Dedifferentiated amniotic fluid mesenchymal stem cell (primary cell): ENCODE measurements around the gene SIAH3.
"Not testable (repeated sequence)": the region's sequence is repeated elsewhere in the genome, so short reads cannot be mapped to it uniquely, and the experiment has no call there.

ENCODE experiments used
- DNase-seq: peaks from one replicate; pipeline ENCODE4 v3.0.0-alpha.2; 2016; ENCODE audit errors: extremely low spot score

Gene SIAH3

DNA sequence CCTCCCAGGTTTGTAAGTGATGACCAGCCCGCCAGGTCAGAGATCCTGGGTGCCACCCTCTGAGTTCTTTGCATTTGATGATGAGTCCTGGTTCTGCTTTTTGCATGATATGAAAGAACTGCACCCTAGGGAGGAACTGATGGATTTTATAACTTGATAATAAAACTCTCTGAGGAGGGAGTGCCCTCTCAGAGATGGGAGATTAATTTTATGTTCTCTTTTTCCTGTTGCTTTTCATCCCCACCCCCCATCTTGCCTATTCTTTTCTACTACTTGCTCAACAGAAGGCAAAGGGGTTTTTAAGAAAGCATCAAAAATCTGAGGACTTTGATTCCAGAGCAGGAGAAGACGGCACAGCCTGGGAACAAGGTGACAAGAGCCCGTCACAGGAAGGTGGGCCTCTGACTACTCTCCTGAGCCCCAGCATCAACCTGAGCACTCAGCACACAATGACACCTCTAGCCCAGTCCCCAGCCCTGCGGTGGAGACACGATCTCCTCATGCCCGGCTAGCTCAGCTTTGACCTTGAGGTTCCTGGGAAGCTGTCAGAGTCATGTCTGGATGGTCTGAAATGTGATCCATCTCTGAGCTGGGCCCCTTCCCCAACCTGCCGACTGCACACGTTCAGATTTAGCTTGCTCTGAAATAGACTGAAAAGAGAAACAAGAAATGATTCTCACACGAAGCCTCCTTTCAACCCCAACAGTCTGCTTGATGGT is 69.1 kb downstream of the SIAH3 start:
- no peak for DNase-seq

- DNase-seq, result no peak
Observed at GRCh38 chr13:45781553-45782326, 69.8 kb downstream of the SIAH3 start.

DNA sequence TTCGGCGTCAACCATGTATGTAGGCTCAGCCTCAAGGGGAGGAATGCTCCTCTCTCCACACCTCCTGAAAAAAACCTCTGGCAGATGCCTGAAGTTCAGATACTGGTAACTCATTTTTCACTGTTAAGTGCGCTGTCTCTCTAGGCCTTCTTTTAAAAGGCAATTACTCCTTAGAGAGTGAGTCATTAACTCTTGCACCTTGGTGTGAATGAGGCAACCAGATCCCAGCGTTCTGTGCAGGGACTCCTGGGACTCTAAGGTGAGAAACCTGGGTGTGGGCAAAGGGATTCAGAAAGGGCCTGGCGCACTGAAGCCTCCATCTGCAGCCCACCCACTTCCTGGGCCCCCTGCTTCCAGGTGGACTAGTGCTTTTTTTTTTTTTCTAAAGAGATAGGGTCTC is 71.7 kb downstream of the SIAH3 start:
- DNase-seq, result no peak

DNA sequence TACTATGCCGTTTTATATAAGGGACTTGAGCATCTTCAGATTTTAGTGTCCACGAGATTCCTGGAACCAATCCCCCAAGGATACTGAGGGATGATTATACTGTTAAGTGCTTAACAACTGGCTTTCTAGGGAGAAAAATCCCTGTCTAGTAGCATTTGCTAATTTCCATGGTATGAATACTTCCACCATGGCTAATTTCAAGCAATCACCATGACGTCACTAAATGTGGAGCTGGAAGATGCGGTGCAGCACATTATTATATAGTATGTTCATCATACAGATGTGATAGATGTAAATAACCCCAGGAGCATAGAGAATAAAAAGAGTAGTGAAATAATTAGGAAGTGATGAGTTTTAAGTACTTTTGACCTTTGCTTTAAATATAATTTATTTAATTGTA is 72.7 kb downstream of the SIAH3 start:
- DNase-seq, result no peak

GRCh38 chr13:45776748-45777147 is 74.8 kb downstream of the SIAH3 start:
- no peak for DNase-seq

DNA sequence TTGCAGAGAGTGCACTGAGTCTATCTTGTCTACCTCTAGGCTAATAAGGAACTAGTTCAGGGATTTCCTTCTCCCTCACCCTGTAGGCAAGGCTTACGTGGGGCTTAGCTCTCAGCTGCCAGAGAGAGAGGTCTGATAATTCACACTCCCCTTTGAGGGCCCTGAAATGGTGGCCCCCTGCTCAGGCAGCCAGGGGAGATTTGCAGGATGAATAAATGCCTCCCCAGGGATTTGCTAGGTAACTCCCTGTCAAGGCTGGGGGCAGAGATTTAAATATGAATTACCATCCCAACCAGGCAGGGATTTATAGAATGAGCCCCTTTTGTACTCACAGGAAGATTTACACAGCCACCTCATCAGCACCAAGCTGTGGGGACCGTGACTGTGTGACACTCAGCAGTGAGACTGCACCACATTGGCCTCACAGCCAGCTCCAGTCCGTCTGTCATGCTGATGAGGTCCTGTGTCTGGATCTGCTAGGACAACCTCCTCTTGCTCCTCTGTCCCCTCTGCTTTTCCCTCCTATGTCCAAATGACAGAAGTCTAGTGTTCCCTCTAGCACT is 76.1 kb downstream of the SIAH3 start:
- no peak for DNase-seq

DNA sequence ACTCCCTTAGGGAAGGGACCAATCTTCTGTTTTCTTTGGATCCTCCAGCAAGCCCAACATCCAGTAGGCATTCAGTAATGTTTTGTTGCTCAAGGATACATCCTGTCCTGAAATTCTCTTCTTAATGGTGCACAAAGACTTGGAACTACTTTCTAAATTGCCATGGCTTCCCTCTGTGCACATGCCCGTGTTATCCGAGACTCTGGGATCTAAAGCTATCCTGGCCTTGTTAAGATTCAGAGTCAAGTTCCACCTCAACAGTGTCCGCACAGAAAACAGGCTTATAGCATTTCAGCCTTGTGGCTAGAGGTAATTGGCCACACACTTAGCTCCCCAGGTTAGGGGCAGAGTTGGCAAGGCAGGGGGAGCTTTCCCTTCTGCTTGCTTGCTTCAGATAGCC is 77.6 kb downstream of the SIAH3 start:
- no peak for DNase-seq

DNA sequence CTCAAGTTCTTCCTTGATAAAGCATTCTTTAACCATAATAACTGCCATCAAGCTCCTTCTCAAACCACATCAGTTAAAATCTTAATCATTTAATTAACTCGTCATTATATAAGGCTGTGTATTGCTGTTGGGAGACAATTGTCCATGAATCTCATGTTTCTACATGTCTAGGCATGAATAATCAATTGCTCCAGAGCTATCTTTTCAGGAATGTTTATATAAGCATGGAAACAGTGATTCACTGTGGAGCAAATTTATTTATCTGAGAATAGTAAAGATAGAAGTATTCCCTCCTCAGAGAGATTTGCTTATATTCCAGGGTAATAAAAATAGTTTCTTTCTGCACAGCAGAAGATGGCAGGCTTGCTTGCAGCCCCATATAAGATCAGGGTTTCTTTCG is 78.3 kb downstream of the SIAH3 start:
- no peak for DNase-seq

GRCh38 chr13:45770886-45771285 is 80.7 kb downstream of the SIAH3 start:
- DNase-seq, result no peak

DNA sequence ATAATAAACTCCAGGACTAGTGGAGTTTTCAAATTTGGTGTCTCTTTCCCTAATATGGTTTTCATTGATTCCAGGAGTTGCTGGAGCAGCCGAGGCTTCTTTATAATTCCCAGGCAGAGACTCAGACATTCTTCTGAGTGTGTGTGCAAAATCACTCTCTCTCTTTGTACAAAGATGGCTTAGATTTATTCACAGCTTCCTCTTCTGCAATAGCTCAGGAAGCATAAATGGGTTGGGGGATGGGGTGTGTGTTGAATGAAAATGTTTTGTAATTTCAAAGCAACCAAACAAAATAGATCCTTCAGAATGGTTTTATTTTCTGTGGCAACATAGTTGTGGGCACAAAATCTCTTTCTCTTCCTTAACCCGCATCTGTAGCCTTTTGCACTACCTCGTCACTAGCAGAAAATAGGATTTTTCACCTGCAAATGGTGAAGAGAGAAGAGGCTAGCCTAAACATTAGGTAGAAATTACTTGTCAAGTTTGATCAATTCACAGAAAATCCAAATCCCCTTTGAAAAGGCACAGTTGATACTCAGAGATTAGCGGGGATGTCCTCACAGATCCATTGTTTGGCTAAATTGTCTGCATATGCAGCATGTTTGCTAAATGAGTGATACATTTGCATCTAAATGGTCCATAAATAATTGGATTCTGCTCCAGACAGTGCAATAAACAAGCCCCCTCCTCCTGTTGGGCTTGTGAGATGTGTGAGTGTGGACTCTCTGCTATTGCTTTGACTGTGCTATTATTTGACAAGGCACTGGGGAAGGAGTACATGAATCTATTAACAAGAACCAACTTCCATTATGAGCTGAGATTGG is 82.7 kb downstream of the SIAH3 start:
- DNase-seq, result no peak

GRCh38 chr13:45765464-45765863 is 86.1 kb downstream of the SIAH3 start:
- no peak for DNase-seq

GRCh38 chr13:45763419-45763818 is 88.1 kb downstream of the SIAH3 start:
- no peak for DNase-seq

GRCh38 chr13:45757589-45757988 is 94.0 kb downstream of the SIAH3 start:
- DNase-seq, result not testable (repeated sequence)

- not testable (repeated sequence) for DNase-seq
Observed at GRCh38 chr13:45756498-45756897, 95.1 kb downstream of the SIAH3 start.

- no peak for DNase-seq
Observed at GRCh38 chr13:45752510-45752909, 99.0 kb downstream of the SIAH3 start.

GRCh38 chr13:45751885-45752284 is 99.7 kb downstream of the SIAH3 start:
- no peak for DNase-seq

- no peak for DNase-seq
Observed at GRCh38 chr13:45750566-45750965, 101.0 kb downstream of the SIAH3 start.

GRCh38 chr13:45748941-45749759 is 102.4 kb downstream of the SIAH3 start:
- no peak for DNase-seq

DNA sequence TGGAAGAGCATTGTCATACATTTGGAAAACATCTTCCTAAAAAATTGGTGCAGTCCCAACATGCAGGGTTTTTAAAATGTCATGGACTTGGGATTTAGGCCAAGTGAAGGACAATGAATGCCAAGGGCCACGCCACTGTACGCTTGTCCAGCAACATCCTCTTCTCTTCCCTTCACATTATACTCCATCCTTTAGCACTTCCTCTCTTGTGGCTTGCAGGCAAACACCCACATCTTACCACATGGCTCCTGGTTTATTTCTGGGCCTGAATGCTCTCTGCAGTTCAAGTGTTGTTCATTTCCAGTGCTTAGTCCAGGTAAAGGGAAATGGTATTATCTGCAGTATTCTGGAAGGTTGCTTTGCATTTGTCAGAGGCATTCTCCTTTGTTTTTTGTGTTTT is 104.5 kb downstream of the SIAH3 start:
- DNase-seq, result no peak

DNA sequence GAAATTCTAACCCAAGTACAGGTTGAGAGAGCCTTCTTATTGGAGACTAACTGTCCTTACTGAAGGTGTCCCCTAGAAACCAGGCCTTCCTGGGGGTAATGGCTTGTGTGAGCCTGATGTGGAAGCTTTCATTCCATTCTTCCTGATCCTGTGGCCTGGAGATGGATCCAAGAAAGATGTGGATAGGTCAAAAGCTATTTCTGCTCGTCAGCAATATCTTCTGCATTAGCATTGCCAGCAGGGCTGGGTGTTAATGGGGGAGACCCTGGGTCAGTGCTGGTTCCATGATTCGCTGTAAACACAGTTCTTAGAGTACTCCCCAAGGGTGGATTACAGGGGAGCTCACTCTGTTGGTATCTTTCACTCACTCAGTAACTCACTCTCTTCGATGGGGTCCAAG is 106.6 kb downstream of the SIAH3 start:
- DNase-seq, result no peak

- no peak for DNase-seq
Observed at GRCh38 chr13:45742985-45743384, 108.6 kb downstream of the SIAH3 start.
